ENCODE data around the gene PPAN. TPM values are rescaled to one million over a fixed set of nuclear protein-coding genes. Genes with fewer than 3 reads are reported as not detected.

PPAN gene
- total RNA-seq, 1 experiment from 2014 or later = 28.0 TPM

GRCh38 chr19:10086591-10087192 is 19.5 kb upstream of the PPAN start:
- 0 out of 2 replicates have a peak overlapping the region, but pooled peaks have one; percentile 15 for H3K27ac ChIP-seq
- H3K9me3 ChIP-seq (replicated peaks) = no peaks in the 10 kb centered on the region
- H3K36me3 ChIP-seq = peaks cover 13% of the 10 kb centered on the region
- DNase-seq (ENCODE audit: low read depth in 1 of 2, low spot score in 2 of 2) = no peak
- 0 out of 2 replicates have a peak, but pooled peaks cover 10% of the 10 kb centered on the region for H3K4me1 ChIP-seq (replicated peaks)
- H3K27me3 ChIP-seq (replicated peaks) = no peaks in the 10 kb centered on the region
- H3K4me3 ChIP-seq = peak overlapping the region; percentile 90

- no peaks in the 10 kb centered on the region for H3K9me3 ChIP-seq (replicated peaks)
- H3K4me1 ChIP-seq (replicated peaks) = 0 out of 2 replicates have a peak, but pooled peaks cover 10% of the 10 kb centered on the region
- H3K27ac ChIP-seq = no peak overlapping the region
- H3K4me3 ChIP-seq = peak overlapping the region; percentile 90
- no peaks in the 10 kb centered on the region for H3K27me3 ChIP-seq (replicated peaks)
- H3K36me3 ChIP-seq = peaks cover 13% of the 10 kb centered on the region
- no peak for DNase-seq (ENCODE audit: low read depth in 1 of 2, low spot score in 2 of 2)
These were observed 18.7 kb upstream of the PPAN start for GRCh38 chr19:10087296-10088061.

- DNase-seq (ENCODE audit: low read depth in 1 of 2, low spot score in 2 of 2) = no peak
- H3K27me3 ChIP-seq (replicated peaks) = no peaks in the 10 kb centered on the region
- H3K4me1 ChIP-seq (replicated peaks) = 0 out of 2 replicates have a peak, but pooled peaks cover 10% of the 10 kb centered on the region
- no peak overlapping the region for H3K27ac ChIP-seq
- no peaks in the 10 kb centered on the region for H3K9me3 ChIP-seq (replicated peaks)
- peaks cover 13% of the 10 kb centered on the region for H3K36me3 ChIP-seq
- H3K4me3 ChIP-seq = no peak overlapping the region
These were observed 17.1 kb upstream of the PPAN start for GRCh38 chr19:10088949-10089554.

GRCh38 chr19:10089801-10090375 is 16.3 kb upstream of the PPAN start:
- H3K4me3 ChIP-seq = no peak overlapping the region
- no peak overlapping the region for H3K27ac ChIP-seq
- no peaks in the 10 kb centered on the region for H3K27me3 ChIP-seq (replicated peaks)
- no peak for DNase-seq (ENCODE audit: low read depth in 1 of 2, low spot score in 2 of 2)
- 0 out of 2 replicates have a peak, but pooled peaks cover 10% of the 10 kb centered on the region for H3K4me1 ChIP-seq (replicated peaks)
- no peaks in the 10 kb centered on the region for H3K9me3 ChIP-seq (replicated peaks)
- H3K36me3 ChIP-seq = peaks cover 13% of the 10 kb centered on the region

- H3K9me3 ChIP-seq (replicated peaks) = 0 out of 2 replicates have a peak, but pooled peaks cover 1% of the 10 kb centered on the region
- H3K4me1 ChIP-seq (replicated peaks) = peaks cover 17% of the 10 kb centered on the region
- peaks cover 9% of the 10 kb centered on the region for H3K36me3 ChIP-seq
- no peaks in the 10 kb centered on the region for H3K27me3 ChIP-seq (replicated peaks)
- H3K27ac ChIP-seq = no peak overlapping the region
- no peak for DNase-seq (ENCODE audit: low read depth in 1 of 2, low spot score in 2 of 2)
- no peak overlapping the region for H3K4me3 ChIP-seq
These were observed 14.8 kb upstream of the PPAN start for GRCh38 chr19:10091370-10091687.

- H3K4me3 ChIP-seq = no peak overlapping the region
- 0 out of 2 replicates have a peak, but pooled peaks cover 5% of the 10 kb centered on the region for H3K9me3 ChIP-seq (replicated peaks)
- H3K4me1 ChIP-seq (replicated peaks) = peaks cover 14% of the 10 kb centered on the region
- no peaks in the 10 kb centered on the region for H3K27me3 ChIP-seq (replicated peaks)
- peaks cover 4% of the 10 kb centered on the region; the same call in 1 of the 2 replicates for H3K36me3 ChIP-seq
- no peak overlapping the region for H3K27ac ChIP-seq
- no peak for DNase-seq (ENCODE audit: low read depth in 1 of 2, low spot score in 2 of 2)
These were observed 14.1 kb upstream of the PPAN start for GRCh38 chr19:10091895-10092641.

- Histone ChIP-seq H3K27me3 (replicated peaks) (no peaks in the 10 kb centered on the region), H3K27ac (no peak overlapping the region), H3K4me3 (no peak overlapping the region), H3K4me1 (replicated peaks) (peaks cover 13% of the 10 kb centered on the region), H3K9me3 (replicated peaks) (0 out of 2 replicates have a peak, but pooled peaks cover 5% of the 10 kb centered on the region), H3K36me3 (peaks cover 3% of the 10 kb centered on the region; the same call in 1 of the 2 replicates)
- no peak for DNase-seq (ENCODE audit: low read depth in 1 of 2, low spot score in 2 of 2)
These were observed 13.4 kb upstream of the PPAN start for GRCh38 chr19:10092648-10093294.

GRCh38 chr19:10093295-10094186 is 12.6 kb upstream of the PPAN start:
- Histone ChIP-seq H3K27ac (no peak overlapping the region), H3K36me3 (peaks cover 3% of the 10 kb centered on the region; the same call in 1 of the 2 replicates), H3K4me3 (no peak overlapping the region), H3K27me3 (replicated peaks) (no peaks in the 10 kb centered on the region), H3K9me3 (replicated peaks) (0 out of 2 replicates have a peak, but pooled peaks cover 5% of the 10 kb centered on the region), H3K4me1 (replicated peaks) (peaks cover 13% of the 10 kb centered on the region)
- no peak for DNase-seq (ENCODE audit: low read depth in 1 of 2, low spot score in 2 of 2)

GRCh38 chr19:10095622-10095947 is 10.6 kb upstream of the PPAN start:
- peaks cover 13% of the 10 kb centered on the region for H3K4me1 ChIP-seq (replicated peaks)
- no peak overlapping the region for H3K27ac ChIP-seq
- H3K27me3 ChIP-seq (replicated peaks) = no peaks in the 10 kb centered on the region
- 0 out of 2 replicates have a peak, but pooled peaks cover 5% of the 10 kb centered on the region for H3K9me3 ChIP-seq (replicated peaks)
- no peak overlapping the region for H3K4me3 ChIP-seq
- DNase-seq (ENCODE audit: low read depth in 1 of 2, low spot score in 2 of 2) = no peak
- H3K36me3 ChIP-seq = no peaks in the 10 kb centered on the region

- DNase-seq (ENCODE audit: low read depth in 1 of 2, low spot score in 2 of 2) = peak; percentile 72 to 90
- Histone ChIP-seq H3K9me3 (replicated peaks) (0 out of 2 replicates have a peak, but pooled peaks cover 5% of the 10 kb centered on the region), H3K36me3 (no peaks in the 10 kb centered on the region), H3K27ac (no peak overlapping the region), H3K4me1 (replicated peaks) (peaks cover 13% of the 10 kb centered on the region), H3K4me3 (peak overlapping the region; percentile 36), H3K27me3 (replicated peaks) (no peaks in the 10 kb centered on the region)
These were observed 10.1 kb upstream of the PPAN start for GRCh38 chr19:10095948-10096614.

GRCh38 chr19:10096615-10096963 is 9.6 kb upstream of the PPAN start:
- peaks cover 13% of the 10 kb centered on the region for H3K4me1 ChIP-seq (replicated peaks)
- no peak for DNase-seq (ENCODE audit: low read depth in 1 of 2, low spot score in 2 of 2)
- 0 out of 2 replicates have a peak, but pooled peaks cover 5% of the 10 kb centered on the region for H3K9me3 ChIP-seq (replicated peaks)
- H3K36me3 ChIP-seq = no peaks in the 10 kb centered on the region
- H3K4me3 ChIP-seq = peak overlapping the region; percentile 36
- no peak overlapping the region for H3K27ac ChIP-seq
- H3K27me3 ChIP-seq (replicated peaks) = no peaks in the 10 kb centered on the region
